Measurements from ENCODE around the gene COL4A2. TPM values are rescaled to one million over a fixed set of nuclear protein-coding genes. Genes with fewer than 3 reads are reported as not detected.

The COL4A2 gene
- polyA plus RNA-seq, 12 donors = 347 to 994 (median 444) TPM

GRCh38 chr13:110416131-110417025 lies 109.3 kb downstream of the COL4A2 start:
- no peak for DNase-seq

- DNase-seq = no peak
Observed at GRCh38 chr13:110418944-110419343, 111.9 kb downstream of the COL4A2 start.

DNA sequence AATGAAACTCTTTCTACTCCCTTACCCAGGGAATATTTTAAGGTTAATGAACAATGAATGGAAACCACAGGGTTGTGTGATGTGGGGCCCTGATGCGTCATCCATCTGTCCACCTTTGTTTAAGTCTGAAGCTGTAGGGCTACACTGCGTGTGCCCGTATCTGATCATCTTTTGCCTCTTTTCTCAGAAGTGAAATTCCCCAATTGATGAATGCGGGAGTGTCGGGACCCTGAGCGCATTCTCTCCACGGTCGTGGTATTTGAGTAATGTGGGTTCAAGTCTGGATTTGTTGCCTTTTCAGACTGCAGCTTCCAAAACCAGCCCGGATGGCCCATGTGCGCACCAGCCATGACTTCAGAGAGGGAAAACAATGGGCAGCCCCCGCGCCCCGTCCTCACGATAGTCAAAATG lies 112.3 kb downstream of the COL4A2 start:
- no peak for DNase-seq

GRCh38 chr13:110419946-110420345 lies 112.9 kb downstream of the COL4A2 start:
- no peak for DNase-seq

DNA sequence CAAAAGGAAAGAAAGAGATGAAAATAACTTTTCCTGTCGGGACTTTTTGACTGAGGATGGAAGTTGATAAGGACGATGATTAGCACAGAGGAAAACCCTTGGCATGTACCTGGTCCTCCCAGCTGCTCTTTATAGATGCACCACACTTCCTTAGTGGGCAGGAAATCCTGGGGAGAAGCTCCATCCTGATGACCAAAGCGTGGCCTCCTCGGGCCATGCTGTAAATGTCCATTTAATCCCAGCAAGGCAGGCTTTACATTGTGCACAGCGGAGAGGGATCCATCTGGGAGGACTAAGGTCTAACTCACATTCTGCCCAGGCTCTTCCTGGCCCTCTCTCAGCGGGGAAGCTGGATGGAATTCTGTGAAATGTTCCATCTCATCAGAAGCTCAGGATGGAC lies 113.5 kb downstream of the COL4A2 start:
- no peak for DNase-seq

DNA sequence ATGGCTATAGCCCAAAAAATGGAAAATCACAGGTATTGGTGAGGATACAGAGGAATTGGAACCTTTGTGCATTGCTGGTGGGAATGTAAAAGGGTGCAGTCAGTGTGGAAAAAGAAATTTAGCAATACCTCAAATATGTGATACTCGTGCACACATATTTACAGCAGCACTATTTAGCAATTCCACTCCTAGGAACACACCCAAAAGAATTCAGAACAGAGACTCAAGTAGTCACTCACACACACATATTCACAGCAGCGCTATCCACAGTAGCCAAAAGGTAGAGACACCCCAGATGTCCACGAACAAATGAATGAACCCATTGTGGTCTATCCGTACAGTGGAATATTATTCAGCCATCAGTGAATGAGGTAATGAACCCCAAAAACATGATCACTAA lies 114.0 kb downstream of the COL4A2 start:
- DNase-seq = no peak

GRCh38 chr13:110421696-110422385 lies 114.8 kb downstream of the COL4A2 start:
- DNase-seq = no peak

DNA sequence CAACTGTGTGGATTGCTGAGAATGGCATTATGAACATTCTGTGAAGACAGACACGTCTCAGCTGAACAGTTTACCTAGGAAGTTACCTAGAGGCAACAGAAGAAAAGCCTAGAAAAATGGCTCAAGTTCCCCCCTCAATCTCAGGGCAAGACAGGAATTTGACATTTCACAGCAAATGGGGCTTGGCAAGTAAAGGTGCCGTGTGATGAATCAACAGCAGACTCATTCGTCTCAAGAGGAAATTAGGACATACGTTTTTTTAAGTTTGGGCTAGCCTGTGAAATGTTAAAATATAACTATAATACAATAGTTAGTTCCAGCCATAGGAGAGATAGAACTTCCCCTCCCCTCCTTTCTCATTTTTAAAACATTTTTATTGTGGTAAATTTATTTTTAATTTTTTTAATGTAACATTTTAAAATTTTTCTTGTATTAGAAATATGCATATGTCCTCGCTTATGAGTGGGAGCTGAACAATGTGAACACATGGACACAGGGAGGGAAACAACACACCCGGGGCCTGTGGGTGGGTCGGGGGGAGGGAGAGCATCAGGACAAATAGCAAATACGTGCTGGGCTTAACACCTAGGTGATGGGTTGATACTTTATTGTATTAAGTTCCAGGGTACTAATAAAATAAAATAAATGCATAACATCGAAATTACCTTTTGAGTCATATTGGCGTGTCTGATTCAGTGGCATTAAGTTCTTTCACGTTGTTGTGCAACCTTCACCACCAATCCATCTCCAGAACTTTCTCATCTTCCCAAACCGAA lies 116.0 kb downstream of the COL4A2 start:
- no peak for DNase-seq

GRCh38 chr13:110423689-110424302 lies 116.7 kb downstream of the COL4A2 start:
- no peak for DNase-seq

DNA sequence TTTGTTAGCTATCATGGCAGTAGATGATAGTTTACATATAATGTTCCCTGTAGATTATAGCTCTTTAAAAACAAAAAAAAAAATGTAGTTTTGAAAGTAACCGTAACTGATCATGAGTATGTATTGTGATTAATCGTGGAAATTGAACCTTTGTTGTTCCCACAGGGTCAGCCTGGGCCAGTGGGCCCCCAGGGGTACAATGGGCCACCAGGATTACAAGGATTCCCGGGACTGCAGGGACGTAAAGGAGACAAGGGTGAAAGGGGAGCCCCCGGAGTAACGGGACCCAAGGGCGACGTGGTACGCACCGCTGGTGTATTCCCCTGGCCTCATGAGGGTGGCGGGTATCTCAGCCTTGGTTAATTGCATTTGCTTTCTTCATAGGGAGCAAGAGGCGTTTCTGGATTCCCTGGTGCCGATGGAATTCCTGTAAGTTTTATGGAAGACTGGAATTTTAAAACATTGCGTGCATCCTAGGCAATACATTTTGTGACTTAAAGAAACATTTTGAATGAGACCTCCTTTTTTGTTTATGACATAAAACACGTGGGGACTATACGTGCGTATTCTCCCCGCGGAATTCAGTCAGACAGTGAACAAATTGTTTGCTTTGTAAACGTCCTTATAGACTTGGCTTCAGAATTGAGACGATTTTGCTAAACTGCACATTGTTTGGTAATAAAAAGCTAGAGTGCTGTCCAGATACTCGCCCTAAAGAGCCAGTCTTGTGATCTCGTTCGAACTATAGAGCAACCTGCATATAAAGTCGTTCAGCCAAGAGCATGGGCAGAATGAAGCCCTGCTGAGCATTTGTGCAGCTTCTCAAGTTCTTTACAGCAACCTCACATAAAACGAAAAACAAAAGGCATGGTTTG lies 117.7 kb downstream of the COL4A2 start:
- no peak for DNase-seq

- DNase-seq = no peak
Observed at GRCh38 chr13:110425444-110425780, 118.3 kb downstream of the COL4A2 start.

GRCh38 chr13:110426735-110427134 lies 119.7 kb downstream of the COL4A2 start:
- DNase-seq = no peak

DNA sequence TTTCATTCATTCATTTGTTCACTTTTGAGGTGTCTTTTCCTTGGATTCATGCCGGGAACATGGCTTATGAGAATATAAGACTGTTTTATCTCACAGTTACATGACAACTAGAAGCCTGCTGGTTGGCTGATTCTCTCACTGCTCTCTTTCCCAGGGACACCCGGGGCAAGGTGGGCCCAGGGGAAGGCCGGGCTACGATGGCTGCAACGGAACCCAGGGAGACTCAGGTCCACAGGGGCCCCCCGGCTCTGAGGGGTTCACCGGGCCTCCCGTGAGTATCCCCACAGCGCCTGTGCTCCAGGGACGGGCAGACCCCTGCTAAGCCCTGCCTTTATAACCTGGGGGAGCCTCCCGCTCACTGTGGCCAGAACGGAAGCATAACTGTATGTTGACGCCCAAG lies 121.2 kb downstream of the COL4A2 start:
- DNase-seq = no peak

DNA sequence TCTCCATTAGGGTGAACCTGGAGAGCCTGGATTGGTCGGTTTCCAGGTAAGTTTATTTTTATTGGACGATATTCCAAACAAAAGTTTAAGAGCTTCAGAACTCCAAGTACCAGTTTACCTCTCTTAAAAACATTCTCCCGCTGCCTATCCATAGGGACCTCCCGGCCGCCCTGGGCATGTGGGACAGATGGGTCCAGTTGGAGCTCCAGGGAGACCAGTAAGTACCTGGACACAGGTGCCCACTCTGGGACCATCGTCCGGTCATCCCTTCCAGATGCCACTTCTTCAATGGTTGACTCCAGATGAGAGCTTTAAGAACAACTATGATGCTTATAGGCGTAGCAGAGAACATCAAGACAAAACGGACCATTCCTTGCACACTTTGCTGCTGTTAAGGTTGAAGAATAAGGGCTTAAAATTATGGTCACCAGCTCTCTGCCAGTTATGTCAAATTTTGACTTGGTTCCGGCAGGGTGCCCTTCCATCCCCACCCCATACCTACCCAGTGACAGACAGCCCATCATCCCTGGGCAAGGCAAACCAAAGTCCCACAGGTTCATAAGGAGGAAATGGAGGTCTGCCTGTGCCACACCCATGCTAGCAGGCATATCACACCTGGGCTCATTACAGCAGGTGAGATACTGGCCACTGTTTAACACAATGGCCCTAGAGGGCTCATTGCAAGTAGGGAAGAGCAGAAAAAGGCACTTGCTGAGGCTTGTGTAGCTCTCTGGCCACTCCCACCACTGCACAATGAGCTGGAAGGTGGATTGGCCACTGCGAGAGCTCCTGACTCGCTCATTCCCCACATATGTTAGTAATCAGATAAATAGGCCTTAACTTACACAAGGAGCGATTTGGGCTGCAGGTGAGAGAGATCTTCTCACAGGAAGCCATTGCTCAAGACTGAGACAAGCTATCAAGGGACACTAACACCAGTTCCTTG lies 123.6 kb downstream of the COL4A2 start:
- DNase-seq = no peak

GRCh38 chr13:110431425-110432294 lies 124.6 kb downstream of the COL4A2 start:
- peak; percentile 74 for DNase-seq

GRCh38 chr13:110432522-110432921 lies 125.4 kb downstream of the COL4A2 start:
- no peak for DNase-seq

- DNase-seq = no peak
Observed at GRCh38 chr13:110433014-110433413, 125.9 kb downstream of the COL4A2 start.

- DNase-seq = no peak
Observed at GRCh38 chr13:110434629-110435028, 127.5 kb downstream of the COL4A2 start.

DNA sequence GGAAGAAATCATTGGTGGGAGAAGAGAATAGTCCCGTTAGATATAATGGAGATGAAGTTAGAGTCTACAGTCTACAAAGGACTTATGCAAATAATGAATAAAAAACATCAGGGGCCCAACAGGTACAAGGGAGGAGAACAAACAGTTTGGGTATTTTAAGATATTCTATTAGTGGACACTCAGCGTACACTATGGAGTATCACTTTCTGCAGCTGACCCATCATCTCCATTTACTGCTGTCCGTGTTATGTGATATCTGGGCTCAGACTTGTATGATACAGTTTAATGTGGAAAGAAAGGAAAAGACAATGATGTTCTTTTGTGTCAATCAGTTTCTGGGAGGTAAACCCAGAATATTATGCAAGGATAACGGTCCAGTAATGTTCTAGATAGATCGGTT lies 128.2 kb downstream of the COL4A2 start:
- no peak for DNase-seq
